ENCODE data around the gene PHEX.

Gene PHEX

GRCh38 chrX:22097012-22097694, 65.0 kb downstream of the PHEX start:
- in situ Hi-C loops (cut with HindIII; ENCODE audit: low sequenced_read_pairs), result no loop called here
- DNase-seq (ENCODE audit: low read depth, low spot score), result peak; percentile 82
- TF ChIP-seq CTCF (IDR thresholded peaks at IDR 0.05; ENCODE audit: low read depth, low read length), result no peak
- no peak overlapping the region for H3K4me3 ChIP-seq (ENCODE audit: low read depth, low read length)

GRCh38 chrX:22105231-22105630, 73.1 kb downstream of the PHEX start:
- no peak for TF ChIP-seq CTCF (IDR thresholded peaks at IDR 0.05; ENCODE audit: low read depth, low read length)
- in situ Hi-C loops (cut with HindIII; ENCODE audit: low sequenced_read_pairs), result no loop called here
- DNase-seq (ENCODE audit: low read depth, low spot score), result peak; percentile 55
- H3K4me3 ChIP-seq (ENCODE audit: low read depth, low read length), result no peak overlapping the region

- in situ Hi-C loops (cut with HindIII; ENCODE audit: low sequenced_read_pairs), result no loop called here
- no peak for DNase-seq (ENCODE audit: low read depth, low spot score)
- TF ChIP-seq CTCF (IDR thresholded peaks at IDR 0.05; ENCODE audit: low read depth, low read length), result no peak
- H3K4me3 ChIP-seq (ENCODE audit: low read depth, low read length), result no peak overlapping the region
Observed at GRCh38 chrX:22105971-22106370, 73.8 kb downstream of the PHEX start.

GRCh38 chrX:22109442-22109841, 77.3 kb downstream of the PHEX start:
- no peak overlapping the region for H3K4me3 ChIP-seq (ENCODE audit: low read depth, low read length)
- TF ChIP-seq CTCF (IDR thresholded peaks at IDR 0.05; ENCODE audit: low read depth, low read length), result no peak
- peak; percentile 20 for DNase-seq (ENCODE audit: low read depth, low spot score)
- in situ Hi-C loops (cut with HindIII; ENCODE audit: low sequenced_read_pairs), result no loop called here

- no peak overlapping the region for H3K4me3 ChIP-seq (ENCODE audit: low read depth, low read length)
- no peak for TF ChIP-seq CTCF (IDR thresholded peaks at IDR 0.05; ENCODE audit: low read depth, low read length)
- in situ Hi-C loops (cut with HindIII; ENCODE audit: low sequenced_read_pairs), result no loop called here
- DNase-seq (ENCODE audit: low read depth, low spot score), result peak; percentile 25
Observed at GRCh38 chrX:22110729-22111494, 78.8 kb downstream of the PHEX start.

- in situ Hi-C loops (cut with HindIII; ENCODE audit: low sequenced_read_pairs), result no loop called here
- no peak for DNase-seq (ENCODE audit: low read depth, low spot score)
- H3K4me3 ChIP-seq (ENCODE audit: low read depth, low read length), result no peak overlapping the region
- no peak for TF ChIP-seq CTCF (IDR thresholded peaks at IDR 0.05; ENCODE audit: low read depth, low read length)
Observed at GRCh38 chrX:22116605-22117546, 84.8 kb downstream of the PHEX start.

Measured in astrocyte of the spinal cord (primary cell).